Panc1 (cell line): Measurements from ENCODE around the gene PARD3. TPM values are rescaled to one million over a fixed set of nuclear protein-coding genes. Genes with fewer than 3 reads are reported as not detected.

Experiments
- ATAC-seq: fragments of 200-7000 bp; cut with Tn5 transposase; 2 replicates; pipeline ENCODE4 v1.9.1; 2020; ENCODE audit warnings: mild to moderate bottlenecking, moderate library complexity
- BruUV-seq: library from RNA; stranded (reverse); fragments of 400-500 nt; replicated peaks from 2 replicates; lab custom pipeline; 2021; lab: Mats Ljungman, UMichigan
- CTCF ChIA-PET: fragments of 300-600 bp; sonication (Branson Sonifier 250); formaldehyde crosslinking; loops from one replicate; lab custom pipeline; 2022; ENCODE audit warnings: antibody characterized with exemption; lab: Charles Lee
- POLR2A ChIA-PET: fragments of 300-600 bp; sonication (Branson Sonifier 250); formaldehyde crosslinking; loops from one replicate; lab custom pipeline; 2022; ENCODE audit warnings: antibody characterized with exemption; lab: Charles Lee
- DNase-seq: peaks from one replicate; pipeline ENCODE4 v3.0.0-alpha.2; 2010; ENCODE audit warnings: low read depth, low spot score
- H3K27ac ChIP-seq: 2 replicates; pipeline ENCODE4 v1.5.1; 2011; ENCODE audit warnings: mild to moderate bottlenecking, low read length, inconsistent platforms
- H3K27me3 ChIP-seq: fragments of 200-500 bp; sonication (Bioruptor generic); 2 replicates; pipeline ENCODE4 v1.6.0; 2014; ENCODE audit warnings: low read length, inconsistent platforms; ENCODE audit not compliant: control insufficient read depth, insufficient read depth
- H3K36me3 ChIP-seq: fragments of 200-500 bp; sonication (Bioruptor generic); 2 replicates; pipeline ENCODE4 v1.5.1; 2014; ENCODE audit warnings: inconsistent platforms, mild to moderate bottlenecking, low read length, moderate library complexity; ENCODE audit not compliant: control insufficient read depth, insufficient read depth
- H3K4me1 ChIP-seq: 2 replicates; pipeline ENCODE4 v1.5.1; 2011; ENCODE audit warnings: inconsistent platforms, mild to moderate bottlenecking, low read length, moderate library complexity; ENCODE audit not compliant: control insufficient read depth, insufficient read depth
- H3K4me3 ChIP-seq, 2 experiments: 2 replicates each; pipeline ENCODE4 v1.5.1; 2011 to 2012; ENCODE audit warnings: low read depth in 2 of 2, low read length in 2 of 2, mild to moderate bottlenecking in 2 of 2, inconsistent platforms in 1 of 2, moderate library complexity in 1 of 2
- H3K9me3 ChIP-seq: fragments of 200-500 bp; sonication (Bioruptor generic); 2 replicates; pipeline ENCODE4 v1.5.1; 2014; ENCODE audit warnings: low read depth, mild to moderate bottlenecking, inconsistent platforms, low read length, moderate library complexity; ENCODE audit not compliant: control insufficient read depth, insufficient read depth
- CTCF ChIP-seq: fragments of 450-650 bp; IDR thresholded peaks from 2 replicates; pipeline ENCODE4 v1.5.1; 2017; ENCODE audit warnings: mild to moderate bottlenecking
- POLR2AphosphoS5 ChIP-seq: IDR thresholded peaks from 2 replicates; pipeline ENCODE4 v1.6.1; 2012; ENCODE audit warnings: mild to moderate bottlenecking, low read depth, low read length, moderate library complexity
- REST ChIP-seq, 2 experiments: IDR thresholded peaks; 2 replicates each; pipeline ENCODE4 v1.6.1; 2011 to 2012; ENCODE audit warnings: low read depth in 2 of 2, control low read depth in 1 of 2, low read length in 1 of 2, mild to moderate bottlenecking in 1 of 2, moderate library complexity in 1 of 2; ENCODE audit not compliant: insufficient read depth in 1 of 2
- SIN3A ChIP-seq: IDR thresholded peaks from 2 replicates; pipeline ENCODE4 v1.6.1; 2012; ENCODE audit warnings: low read depth, mild to moderate bottlenecking, low read length, moderate library complexity, borderline replicate concordance; ENCODE audit not compliant: insufficient read depth
- TCF7L2 ChIP-seq: IDR thresholded peaks from 2 replicates; pipeline ENCODE4 v1.6.1; 2011; ENCODE audit warnings: mild to moderate bottlenecking, low read depth, low read length, inconsistent platforms
- in situ Hi-C: cut with HindIII; loops from 2 replicates; pipeline ENCODE4 v1.10.0; 2016; ENCODE audit warnings: low sequenced_read_pairs, low pct_unique_long_range_greater_than_20kb
- intact Hi-C: fragments of 100-400 bp; cut with micrococcal nuclease; formaldehyde crosslinking; loops from one replicate; pipeline ENCODE4 v1.10.0; 2022; ENCODE audit not compliant: unreplicated experiment
- total RNA-seq: library from RNA; stranded (reverse); gene quantifications from one replicate; pipeline ENCODE4 v1.2.1, GENCODE V29; 2021; ENCODE audit not compliant: unreplicated experiment

PARD3 gene
- total RNA-seq, 1 experiment from 2014 or later = 29.8 TPM

DNA sequence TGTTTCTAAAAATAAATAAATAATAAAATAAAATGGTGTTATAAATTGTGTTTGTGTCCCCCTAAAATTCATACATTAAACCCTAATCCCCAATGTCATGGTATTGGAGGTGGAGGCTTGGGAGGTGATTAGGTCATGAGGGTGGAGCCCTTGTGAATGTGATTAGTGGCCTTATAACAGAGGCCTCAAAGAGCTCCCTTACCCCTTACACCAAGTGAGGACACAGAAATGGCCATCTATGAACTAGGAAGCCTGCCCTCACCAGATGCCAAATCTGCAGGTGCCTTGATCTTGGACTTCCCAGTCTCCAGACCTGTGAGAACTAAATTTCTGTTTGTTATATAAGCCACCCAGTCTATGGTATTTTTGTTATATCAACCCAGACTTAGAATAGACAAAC is 738.7 kb downstream of the PARD3 start:
- no peak for ATAC-seq
- ChIA-PET CTCF (no interaction called here), POLR2A (no interaction called here)
- no TSS peak for BruUV-seq
- in situ Hi-C loops = no loop called here
- TF ChIP-seq TCF7L2 (no peak), SIN3A (no peak), POLR2AphosphoS5 (no peak), CTCF (no peak), REST (IDR thresholded peaks at IDR 0.05; ENCODE audit: insufficient read depth in 1 of 2, low read depth in 2 of 2, low read length in 1 of 2) (no peak)
- no peaks in the 10 kb centered on the region for H3K4me1 ChIP-seq
- no peaks in the 10 kb centered on the region for H3K27me3 ChIP-seq
- no peak overlapping the region for H3K4me3 ChIP-seq
- H3K36me3 ChIP-seq = no peaks in the 10 kb centered on the region
- H3K27ac ChIP-seq = no peak overlapping the region
- no peaks in the 10 kb centered on the region for H3K9me3 ChIP-seq
- DNase-seq = no peak
- intact Hi-C loops = no loop called here

DNA sequence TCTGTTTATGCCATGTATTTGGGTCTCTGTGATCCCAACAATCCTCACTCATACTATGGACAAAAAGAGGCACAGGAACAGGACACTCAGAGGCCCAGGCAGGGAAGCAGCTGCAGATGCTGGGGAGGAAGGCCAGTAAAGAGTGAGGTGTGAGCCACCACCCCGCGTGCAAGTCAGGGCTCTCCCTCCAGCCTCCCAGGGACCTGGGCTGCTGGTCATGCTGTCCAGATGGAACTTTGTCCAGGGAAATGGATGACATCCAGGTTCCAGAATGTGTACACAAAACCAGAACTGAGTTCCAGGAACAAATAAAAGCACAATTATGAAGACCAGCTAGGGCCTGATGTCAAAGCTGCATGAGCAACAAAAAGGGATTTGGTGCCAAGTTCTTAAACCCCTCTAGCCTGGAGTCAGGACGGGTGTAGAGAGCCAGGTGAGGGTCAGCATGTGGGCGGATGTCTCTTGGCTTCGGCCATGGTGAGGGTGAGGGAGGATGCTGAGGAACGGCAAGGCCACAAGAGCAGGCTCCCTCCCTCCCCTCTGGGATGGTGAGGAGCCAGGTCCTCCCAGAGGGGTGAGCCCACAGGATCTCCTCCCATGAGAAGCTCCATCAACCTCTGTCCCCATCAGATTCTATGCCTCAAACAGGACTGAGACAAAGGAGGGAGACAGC is 739.7 kb downstream of the PARD3 start:
- CTCF ChIA-PET = no interaction called here
- POLR2A ChIA-PET = no interaction called here
- H3K4me3 ChIP-seq = no peak overlapping the region
- no peaks in the 10 kb centered on the region for H3K27me3 ChIP-seq
- DNase-seq (no peak), ATAC-seq (no peak)
- no TSS peak for BruUV-seq
- in situ Hi-C loops = no loop called here
- H3K36me3 ChIP-seq = no peaks in the 10 kb centered on the region
- H3K27ac ChIP-seq = no peak overlapping the region
- no peaks in the 10 kb centered on the region for H3K4me1 ChIP-seq
- no peaks in the 10 kb centered on the region for H3K9me3 ChIP-seq
- TF ChIP-seq REST (IDR thresholded peaks at IDR 0.05; ENCODE audit: insufficient read depth in 1 of 2, low read depth in 2 of 2, low read length in 1 of 2) (no peak), SIN3A (no peak), CTCF (no peak), TCF7L2 (no peak), POLR2AphosphoS5 (no peak)
- intact Hi-C loops = no loop called here
